ENCODE measurements around the gene ATP2C2.

- TF ChIP-seq CTCF (IDR thresholded peaks at IDR 0.05) (no peak), POLR2AphosphoS5 (IDR thresholded peaks at IDR 0.05; ENCODE audit: low read depth, low read length) (no peak), TCF7L2 (IDR thresholded peaks at IDR 0.05; ENCODE audit: low read depth, low read length) (no peak)
Measured at GRCh38 chr16:84501077-84501735, 132.9 kb downstream of the ATP2C2 start.

Data from Panc1 (cell line).